SK-N-MC (cell line): Measurements from ENCODE around the gene PRMT3.

ENCODE experiments used
- EZH2 ChIP-seq: fragments of 200-600 bp; sonication (generic); IDR thresholded peaks from one replicate; pipeline ENCODE4 v1.6.1; 2017; ENCODE audit warnings: antibody characterized with exemption
- FOXP2 ChIP-seq: optimal IDR thresholded peaks from 2 replicates; pipeline ENCODE3; 2011; ENCODE audit warnings: mild to moderate bottlenecking, moderate library complexity; ENCODE audit not compliant: insufficient read depth; ENCODE audit errors: extremely low read length, control extremely low read depth
- POLR2AphosphoS5 ChIP-seq: IDR thresholded peaks from 2 replicates; pipeline ENCODE4 v1.6.1; 2012; ENCODE audit warnings: mild to moderate bottlenecking, low read depth, low read length, borderline replicate concordance

- TF ChIP-seq POLR2AphosphoS5 (no peak), EZH2 (no peak), FOXP2 (no peak)
These were observed 45.0 kb upstream of the PRMT3 start for GRCh38 chr11:20342347-20343141.
